ENCODE results near the gene KRTAP22-1.

KRTAP22-1 gene

GRCh38 chr21:30625449-30626165 lies 24.7 kb downstream of the KRTAP22-1 start:
- no peak for DNase-seq (ENCODE audit: low spot score)

DNA sequence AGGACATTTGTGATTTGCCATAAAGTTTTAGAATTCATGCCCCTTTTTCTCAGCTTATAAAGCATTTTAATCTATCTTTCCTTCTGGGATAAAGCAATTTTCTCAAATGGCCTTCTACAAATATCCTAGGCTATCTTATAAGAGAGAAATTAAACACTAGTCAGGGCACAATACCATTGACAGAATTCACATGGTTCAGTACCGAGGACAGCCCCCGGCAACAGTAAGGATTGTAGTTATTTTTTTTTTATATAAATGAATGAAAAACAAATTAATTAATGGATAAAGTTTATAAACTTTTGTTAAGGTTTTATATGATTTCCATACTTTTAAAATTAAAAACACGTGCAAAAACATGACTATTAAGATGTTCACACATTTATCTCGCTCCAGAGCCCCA lies 27.2 kb downstream of the KRTAP22-1 start:
- DNase-seq (ENCODE audit: low spot score), result no peak

- no peak for DNase-seq (ENCODE audit: low spot score)
Measured at GRCh38 chr21:30629200-30629599, 28.3 kb downstream of the KRTAP22-1 start.

- no peak for DNase-seq (ENCODE audit: low spot score)
Measured at GRCh38 chr21:30634906-30635305, 34.0 kb downstream of the KRTAP22-1 start, which contains the start of gene KRTAP20-2. TSS of gene KRTAP20-2 (plus strand) at chr21:30635206. CDS start at chr21:30635264, 58 bp downstream.

DNA sequence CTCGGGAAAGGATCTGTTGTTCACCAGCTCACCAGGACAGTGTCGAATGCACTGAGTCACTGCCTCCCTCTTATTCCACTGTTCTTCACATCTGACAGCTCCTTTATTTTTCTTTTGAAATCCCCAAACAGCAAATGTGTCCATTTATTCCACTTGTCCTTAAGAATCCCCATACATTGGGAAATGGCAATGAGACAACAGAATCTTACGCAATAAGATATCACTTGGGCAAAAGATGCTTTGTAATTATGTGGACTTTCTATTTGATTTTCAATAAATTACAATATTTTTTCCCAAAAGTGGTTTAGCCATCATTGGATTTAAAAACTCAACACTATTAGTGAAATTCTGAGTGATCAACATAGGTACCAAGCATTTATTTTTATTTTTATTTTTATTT lies 37.8 kb downstream of the KRTAP22-1 start:
- no peak for DNase-seq (ENCODE audit: low spot score)

- DNase-seq (ENCODE audit: low spot score), result no peak
Measured at GRCh38 chr21:30642564-30642963, 41.7 kb downstream of the KRTAP22-1 start, which contains the start of gene KRTAP20-3. TSS of gene KRTAP20-3 (plus strand) at chr21:30642864.

- DNase-seq (ENCODE audit: low spot score), result no peak
Measured at GRCh38 chr21:30646904-30647414, 46.1 kb downstream of the KRTAP22-1 start.

Data from LoVo (cell line).